Effector memory CD4-positive, alpha-beta T cell (primary cell): ENCODE measurements around the gene SERPINA12.

Experiments
- DNase-seq, 3 donors: peaks; one replicate each; pipeline ENCODE4 v3.0.0-alpha.2; 2020
- H3K27ac ChIP-seq: 2 replicates; pipeline ENCODE4 v1.7.0; 2013; ENCODE audit warnings: mild to moderate bottlenecking, low read length, moderate library complexity; ENCODE audit not compliant: insufficient read depth, poor library complexity, severe bottlenecking
- H3K27me3 ChIP-seq: replicated peaks from 2 replicates; pipeline ENCODE4 v1.7.0; 2013; ENCODE audit warnings: mild to moderate bottlenecking, low read length; ENCODE audit not compliant: insufficient read depth, control insufficient read depth, poor library complexity, severe bottlenecking
- H3K36me3 ChIP-seq: 2 replicates; pipeline ENCODE4 v1.7.0; 2013; ENCODE audit warnings: mild to moderate bottlenecking, low read length, moderate library complexity; ENCODE audit not compliant: control insufficient read depth, insufficient read depth
- H3K4me1 ChIP-seq: 2 replicates; pipeline ENCODE4 v1.7.0; 2013; ENCODE audit warnings: low read length, mild to moderate bottlenecking; ENCODE audit not compliant: control insufficient read depth, insufficient read depth, poor library complexity, severe bottlenecking
- H3K4me3 ChIP-seq: 2 replicates; pipeline ENCODE4 v1.7.0; 2013; ENCODE audit warnings: low read length, low read depth, mild to moderate bottlenecking; ENCODE audit not compliant: insufficient read depth, poor library complexity, severe bottlenecking
- H3K9me3 ChIP-seq: 2 replicates; pipeline ENCODE4 v1.7.0; 2013; ENCODE audit warnings: mild to moderate bottlenecking, low read length, moderate library complexity; ENCODE audit not compliant: control insufficient read depth

SERPINA12 gene

DNA sequence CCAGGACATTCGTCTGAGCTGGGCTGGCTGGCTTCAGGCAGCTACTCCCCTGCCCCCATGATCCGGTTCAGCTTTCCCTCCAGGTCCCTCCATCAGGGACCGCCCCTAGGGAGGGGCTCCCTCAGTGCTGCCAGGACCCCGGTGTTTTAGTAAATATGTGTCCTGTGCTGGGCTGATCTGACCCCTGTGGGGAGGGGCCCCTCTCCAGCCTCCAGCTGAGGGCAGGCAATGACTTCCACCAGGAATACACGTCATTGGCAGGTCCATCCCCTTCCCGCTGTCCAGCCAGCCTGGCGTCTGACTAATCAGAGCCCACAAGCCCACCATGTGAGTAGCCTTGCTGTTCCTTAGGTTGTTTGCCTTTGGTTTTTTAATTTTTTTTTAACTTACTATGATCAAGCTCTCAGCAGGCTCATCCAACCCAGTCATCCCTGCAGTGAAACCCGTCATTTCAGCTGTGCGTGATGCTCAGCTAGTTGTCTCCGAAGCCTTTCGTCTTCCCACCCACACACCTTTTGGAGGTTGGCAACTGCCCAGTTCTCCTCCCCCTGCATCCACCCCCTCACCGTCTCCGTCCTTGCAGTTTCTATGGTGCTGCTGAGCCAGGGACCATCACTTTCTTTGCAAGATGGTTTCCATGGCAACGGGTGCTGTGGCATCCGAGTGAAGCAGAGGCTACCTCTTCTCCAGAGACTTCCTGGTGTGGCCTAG is 36.0 kb upstream of the SERPINA12 start:
- no peak overlapping the region for H3K27ac ChIP-seq
- H3K27me3 ChIP-seq, result peaks cover 5% of the 10 kb centered on the region
- no peaks in the 10 kb centered on the region for H3K4me1 ChIP-seq
- no peak for DNase-seq
- no peaks in the 10 kb centered on the region for H3K36me3 ChIP-seq
- H3K4me3 ChIP-seq, result no peak overlapping the region
- H3K9me3 ChIP-seq, result no peaks in the 10 kb centered on the region

DNA sequence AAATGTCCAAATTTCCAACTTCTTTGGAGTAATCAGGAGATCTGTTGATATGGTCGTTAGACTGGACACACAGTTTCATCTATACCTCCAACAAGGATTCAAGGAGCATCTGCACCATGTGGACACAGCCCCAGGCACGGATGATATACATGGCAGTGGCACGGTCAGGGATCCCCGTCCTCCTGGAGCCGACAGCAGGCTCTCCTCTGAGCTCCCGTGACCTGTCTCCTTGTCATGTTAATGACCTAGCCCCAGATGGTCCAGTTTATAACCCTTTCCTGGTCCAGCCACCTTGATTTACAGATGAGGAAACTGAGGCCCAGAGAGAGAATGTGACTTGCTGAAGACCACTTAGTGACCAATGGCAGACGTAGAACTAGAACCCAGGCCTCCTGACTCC is 35.5 kb upstream of the SERPINA12 start:
- H3K27me3 ChIP-seq, result no peaks in the 10 kb centered on the region
- H3K27ac ChIP-seq, result no peak overlapping the region
- no peaks in the 10 kb centered on the region for H3K4me1 ChIP-seq
- H3K4me3 ChIP-seq, result no peak overlapping the region
- no peak for DNase-seq
- no peaks in the 10 kb centered on the region for H3K36me3 ChIP-seq
- no peaks in the 10 kb centered on the region for H3K9me3 ChIP-seq

DNA sequence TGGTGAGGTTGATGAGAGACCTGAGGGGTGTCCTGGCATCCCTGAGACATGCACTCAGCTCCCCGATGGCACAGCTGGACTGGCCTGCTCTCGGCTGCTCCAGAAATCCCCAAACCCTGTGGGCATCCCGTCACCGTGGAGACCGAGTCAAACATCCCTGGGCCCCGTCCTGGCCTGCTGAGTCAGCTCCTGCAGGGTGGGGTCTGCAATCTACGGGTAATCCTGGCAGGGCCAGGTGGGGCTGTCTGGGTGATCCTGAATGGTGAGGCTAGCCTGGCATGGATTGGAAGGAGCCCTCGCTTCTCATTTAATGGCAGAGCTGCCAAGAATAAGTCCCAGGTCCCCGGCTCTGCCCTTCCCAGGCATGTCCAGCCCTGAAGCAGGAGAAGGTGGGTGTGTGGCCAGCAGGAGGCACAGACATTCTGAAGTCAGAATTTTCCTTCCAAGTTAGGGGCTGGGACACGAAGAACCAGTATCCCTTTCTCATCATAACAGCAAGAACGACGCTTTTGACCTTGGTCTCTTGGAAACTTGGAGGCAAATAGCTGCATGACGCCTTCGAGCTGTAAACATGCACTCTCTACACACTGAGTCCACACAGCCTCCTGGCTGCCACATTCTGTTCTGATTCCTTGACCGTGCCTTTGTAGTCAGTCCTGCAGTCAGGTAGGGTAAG is 34.3 kb upstream of the SERPINA12 start:
- Histone ChIP-seq H3K27me3 (no peaks in the 10 kb centered on the region), H3K27ac (no peak overlapping the region), H3K36me3 (no peaks in the 10 kb centered on the region), H3K4me3 (no peak overlapping the region), H3K9me3 (no peaks in the 10 kb centered on the region), H3K4me1 (no peaks in the 10 kb centered on the region)
- no peak for DNase-seq

DNA sequence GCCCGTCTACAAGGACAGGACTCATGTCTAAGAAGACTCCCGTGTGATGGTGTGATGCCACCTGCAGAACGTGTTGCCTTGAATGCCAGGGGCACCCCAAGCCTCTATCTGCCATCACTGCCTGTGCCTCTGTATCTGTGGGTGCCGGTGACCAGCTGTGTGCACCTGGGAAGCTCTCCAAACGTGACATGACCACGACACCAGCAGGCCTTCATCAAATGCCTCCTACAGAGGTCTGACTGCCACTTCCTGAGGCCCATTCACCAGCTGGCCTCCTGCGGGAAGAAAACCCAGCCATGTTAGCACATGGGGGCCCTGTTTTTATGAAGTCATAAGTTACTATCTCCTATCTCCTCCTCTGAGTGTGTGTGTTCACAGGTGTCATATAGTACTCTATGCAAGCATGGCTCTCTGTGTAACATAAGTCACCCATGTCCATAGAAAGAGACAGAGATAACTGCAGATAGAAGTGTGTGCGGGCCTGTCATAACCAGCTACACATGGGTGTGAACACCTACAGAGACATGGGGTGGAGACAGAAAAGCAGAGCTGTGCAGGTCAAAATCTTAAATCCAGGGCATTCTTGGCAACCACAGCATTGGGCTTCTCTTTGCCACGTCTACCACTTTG is 33.7 kb upstream of the SERPINA12 start:
- H3K27me3 ChIP-seq, result no peaks in the 10 kb centered on the region
- H3K4me1 ChIP-seq, result no peaks in the 10 kb centered on the region
- H3K9me3 ChIP-seq, result no peaks in the 10 kb centered on the region
- H3K4me3 ChIP-seq, result no peak overlapping the region
- no peak for DNase-seq
- no peak overlapping the region for H3K27ac ChIP-seq
- no peaks in the 10 kb centered on the region for H3K36me3 ChIP-seq

DNA sequence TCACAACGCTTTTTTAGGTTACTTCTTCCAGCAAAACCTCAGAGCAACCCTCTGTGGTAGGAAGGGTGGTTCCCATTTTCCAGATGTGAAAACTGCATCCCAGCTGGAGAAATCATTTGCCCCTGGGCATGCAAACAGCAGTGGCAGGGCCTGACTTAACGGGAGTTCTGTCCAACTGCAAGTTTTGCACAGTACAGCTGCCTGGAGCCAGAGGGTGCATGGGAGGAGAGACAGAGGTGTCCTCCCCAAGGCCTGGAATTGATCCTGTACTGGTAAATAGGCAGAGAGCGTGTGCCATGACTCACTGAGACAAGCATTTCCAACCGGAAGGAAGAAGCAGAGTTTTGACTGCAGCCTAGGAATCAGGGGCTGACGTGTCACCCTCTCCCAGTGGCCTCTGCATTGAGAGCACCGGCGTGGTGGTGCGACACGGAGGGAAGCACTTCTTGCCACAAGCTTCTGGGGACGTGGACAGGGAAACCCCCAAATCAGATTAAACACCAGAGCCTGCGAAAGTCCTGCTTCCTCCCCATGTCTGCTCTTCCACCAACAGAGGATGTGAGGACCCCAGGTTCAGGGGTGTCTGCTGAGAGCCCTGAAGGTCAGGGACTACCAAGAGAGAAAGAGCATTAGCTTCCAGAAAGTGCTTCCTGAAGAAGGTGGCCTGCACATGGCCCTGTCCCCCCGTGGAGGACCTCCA is 33.0 kb upstream of the SERPINA12 start:
- no peaks in the 10 kb centered on the region for H3K36me3 ChIP-seq
- H3K4me3 ChIP-seq, result no peak overlapping the region
- H3K4me1 ChIP-seq, result no peaks in the 10 kb centered on the region
- no peak for DNase-seq
- H3K27me3 ChIP-seq, result no peaks in the 10 kb centered on the region
- H3K27ac ChIP-seq, result no peak overlapping the region
- H3K9me3 ChIP-seq, result no peaks in the 10 kb centered on the region

DNA sequence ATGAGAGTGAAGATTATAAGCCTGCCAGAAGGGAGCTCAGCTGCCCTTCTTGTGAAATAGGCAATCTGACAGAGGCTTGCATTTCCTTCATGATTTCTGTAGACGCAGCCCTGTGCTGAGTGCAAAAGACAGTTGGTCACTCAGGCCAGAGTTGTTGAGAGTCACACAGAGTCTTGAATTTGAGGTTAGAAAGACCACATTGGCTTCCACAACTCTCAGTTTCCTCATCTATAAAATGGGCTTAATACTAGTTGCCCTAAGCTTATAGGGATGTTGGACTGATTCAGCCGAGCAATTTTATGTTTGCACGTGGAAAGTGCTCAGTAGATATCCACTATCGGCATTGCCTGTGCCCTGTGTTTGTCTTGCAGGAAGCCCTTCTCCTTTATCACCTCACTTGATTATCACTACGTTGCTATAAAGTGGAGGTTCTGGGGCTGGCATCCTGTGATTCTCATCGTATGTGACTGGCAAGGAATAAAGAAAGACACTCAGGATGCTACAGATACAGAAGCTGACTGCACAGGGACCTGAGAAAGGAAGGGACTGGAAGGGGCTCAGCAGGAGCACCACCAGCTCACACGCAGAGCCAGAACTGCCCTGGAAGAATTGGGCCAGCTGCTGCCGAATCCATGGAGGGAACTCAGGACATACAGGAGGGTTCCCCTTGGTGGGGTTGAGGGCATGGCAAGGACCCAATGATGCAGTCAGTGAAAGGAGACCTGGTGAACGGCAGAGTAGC is 32.1 kb upstream of the SERPINA12 start:
- Histone ChIP-seq H3K27me3 (no peaks in the 10 kb centered on the region), H3K36me3 (no peaks in the 10 kb centered on the region), H3K9me3 (no peaks in the 10 kb centered on the region), H3K27ac (no peak overlapping the region), H3K4me1 (no peaks in the 10 kb centered on the region), H3K4me3 (no peak overlapping the region)
- no peak for DNase-seq

DNA sequence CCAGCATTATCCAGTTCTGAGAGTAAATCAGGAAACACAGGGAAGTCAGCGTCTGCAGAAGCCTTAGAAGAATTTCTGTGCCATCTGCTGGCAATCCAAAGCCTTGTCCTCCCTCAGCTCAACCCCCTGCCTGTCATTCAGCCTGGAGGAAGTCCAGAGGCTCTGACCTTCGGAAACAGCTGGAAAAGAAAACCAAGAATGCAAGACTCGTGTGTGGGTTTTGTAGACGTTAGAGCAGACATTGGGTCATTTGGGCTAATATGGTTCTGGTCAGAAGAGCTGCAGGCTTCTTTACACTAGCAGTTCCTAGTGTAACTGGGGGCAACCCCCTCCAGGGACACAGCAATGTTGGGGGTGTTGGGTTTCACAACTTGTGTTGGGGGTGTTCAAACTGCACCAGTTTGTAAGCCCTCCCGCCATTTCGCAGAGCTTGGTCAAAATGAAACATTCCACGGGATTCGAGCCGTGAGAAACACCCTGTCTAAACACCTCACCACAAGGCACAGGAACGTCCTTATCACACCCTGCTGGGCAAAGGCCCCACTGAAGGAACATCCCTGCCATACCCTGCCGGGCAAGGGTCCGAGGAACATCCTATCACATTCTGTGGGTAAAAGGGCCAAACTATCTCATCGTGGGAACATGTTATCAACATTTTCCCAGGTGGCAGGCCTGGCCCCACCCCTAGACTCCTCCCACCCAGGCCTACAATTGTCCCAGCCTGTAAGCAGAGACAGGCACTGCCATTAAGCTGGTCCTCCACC is 30.9 kb upstream of the SERPINA12 start:
- Histone ChIP-seq H3K9me3 (no peaks in the 10 kb centered on the region), H3K27ac (no peak overlapping the region), H3K27me3 (no peaks in the 10 kb centered on the region), H3K36me3 (no peaks in the 10 kb centered on the region), H3K4me3 (no peak overlapping the region), H3K4me1 (no peaks in the 10 kb centered on the region)
- DNase-seq, result no peak

DNA sequence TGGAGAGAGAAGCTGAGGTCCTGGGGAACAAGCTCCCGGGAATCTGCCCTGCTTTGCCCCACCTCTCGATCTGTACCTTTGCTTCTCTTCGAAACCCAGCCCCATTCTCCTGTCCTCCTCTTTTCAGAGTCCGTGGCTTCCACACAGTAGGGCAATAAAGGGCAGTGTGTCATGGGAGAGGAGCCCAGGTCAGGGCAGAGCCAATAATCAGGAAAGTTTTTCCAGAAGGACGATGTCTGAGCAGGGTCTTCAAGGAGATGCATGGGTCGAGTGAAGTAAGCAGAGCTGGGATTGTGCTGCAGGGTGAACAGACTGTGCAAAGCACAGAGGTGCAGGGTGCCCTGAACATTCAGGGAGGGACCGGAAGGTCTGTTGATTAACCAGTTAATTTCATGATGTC is 29.9 kb upstream of the SERPINA12 start:
- no peaks in the 10 kb centered on the region for H3K36me3 ChIP-seq

DNA sequence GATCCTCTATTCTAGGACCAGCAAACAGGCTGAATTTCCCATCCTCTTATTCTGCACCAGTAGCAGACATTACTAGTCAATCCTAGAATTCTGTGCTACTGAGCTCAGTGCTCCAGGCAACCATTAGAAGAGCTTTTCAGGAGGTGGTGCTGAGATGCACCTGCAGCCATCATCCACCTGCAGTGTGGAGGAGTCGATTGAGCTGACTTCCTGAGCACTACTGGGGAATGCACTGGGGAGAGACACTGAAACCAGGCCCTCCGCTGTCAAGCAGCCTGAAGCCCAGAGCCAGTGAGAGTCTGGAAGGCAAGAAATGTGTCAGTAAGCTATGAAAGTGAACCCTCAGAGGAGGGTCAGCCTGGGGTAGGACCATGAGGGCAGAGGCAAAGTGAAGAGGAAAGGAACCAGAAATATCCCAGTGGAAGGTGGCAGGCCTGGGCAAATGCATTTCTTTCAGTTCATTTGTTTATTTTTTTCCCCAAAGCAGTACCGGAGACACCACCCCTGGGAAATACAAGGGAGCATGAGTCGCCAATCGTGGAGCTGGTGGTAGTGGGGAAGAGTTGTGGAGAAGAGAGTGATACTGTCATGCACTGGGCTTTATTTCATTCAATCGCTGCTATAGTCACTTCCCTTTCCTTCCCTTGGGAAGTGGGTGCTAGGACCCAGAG is 28.9 kb upstream of the SERPINA12 start:
- H3K36me3 ChIP-seq, result no peaks in the 10 kb centered on the region
- DNase-seq, result no peak
- H3K4me1 ChIP-seq, result no peaks in the 10 kb centered on the region
- H3K27ac ChIP-seq, result no peak overlapping the region
- no peaks in the 10 kb centered on the region for H3K9me3 ChIP-seq
- no peaks in the 10 kb centered on the region for H3K27me3 ChIP-seq
- H3K4me3 ChIP-seq, result no peak overlapping the region

More for the DNA sequence above, 29.9 kb upstream of the SERPINA12 start:
- Histone ChIP-seq H3K4me3 (no peak overlapping the region), H3K27me3 (no peaks in the 10 kb centered on the region), H3K27ac (no peak overlapping the region), H3K4me1 (no peaks in the 10 kb centered on the region), H3K9me3 (no peaks in the 10 kb centered on the region)
- no peak for DNase-seq
